ENCODE results near the gene OSBPL3. TPM values are rescaled to one million over a fixed set of nuclear protein-coding genes. Genes with fewer than 3 reads are reported as not detected.

The OSBPL3 gene
- total RNA-seq, 1 experiment from 2014 or later = 16.0 TPM

GRCh38 chr7:24864214-24864817 is 115.7 kb downstream of the OSBPL3 start:
- POLR2A ChIA-PET = no interaction called here
- H3K36me3 Mint-ChIP-seq = peaks cover 31% of the 10 kb centered on the region
- DNase-seq (ENCODE audit: low spot score) = no peak
- H3K9me3 Mint-ChIP-seq = peaks cover 7% of the 10 kb centered on the region; the same call in 1 of the 2 replicates
- no peak for ATAC-seq
- no peaks in the 10 kb centered on the region; the same call in 1 of the 2 replicates for H3K27me3 Mint-ChIP-seq (ENCODE audit: low read depth)
- no peak overlapping the region for H3K27ac Mint-ChIP-seq
- H3K4me1 Mint-ChIP-seq = peaks cover 6% of the 10 kb centered on the region
- H3K4me3 Mint-ChIP-seq = no peak overlapping the region
- TF ChIP-seq, protein P1, sequence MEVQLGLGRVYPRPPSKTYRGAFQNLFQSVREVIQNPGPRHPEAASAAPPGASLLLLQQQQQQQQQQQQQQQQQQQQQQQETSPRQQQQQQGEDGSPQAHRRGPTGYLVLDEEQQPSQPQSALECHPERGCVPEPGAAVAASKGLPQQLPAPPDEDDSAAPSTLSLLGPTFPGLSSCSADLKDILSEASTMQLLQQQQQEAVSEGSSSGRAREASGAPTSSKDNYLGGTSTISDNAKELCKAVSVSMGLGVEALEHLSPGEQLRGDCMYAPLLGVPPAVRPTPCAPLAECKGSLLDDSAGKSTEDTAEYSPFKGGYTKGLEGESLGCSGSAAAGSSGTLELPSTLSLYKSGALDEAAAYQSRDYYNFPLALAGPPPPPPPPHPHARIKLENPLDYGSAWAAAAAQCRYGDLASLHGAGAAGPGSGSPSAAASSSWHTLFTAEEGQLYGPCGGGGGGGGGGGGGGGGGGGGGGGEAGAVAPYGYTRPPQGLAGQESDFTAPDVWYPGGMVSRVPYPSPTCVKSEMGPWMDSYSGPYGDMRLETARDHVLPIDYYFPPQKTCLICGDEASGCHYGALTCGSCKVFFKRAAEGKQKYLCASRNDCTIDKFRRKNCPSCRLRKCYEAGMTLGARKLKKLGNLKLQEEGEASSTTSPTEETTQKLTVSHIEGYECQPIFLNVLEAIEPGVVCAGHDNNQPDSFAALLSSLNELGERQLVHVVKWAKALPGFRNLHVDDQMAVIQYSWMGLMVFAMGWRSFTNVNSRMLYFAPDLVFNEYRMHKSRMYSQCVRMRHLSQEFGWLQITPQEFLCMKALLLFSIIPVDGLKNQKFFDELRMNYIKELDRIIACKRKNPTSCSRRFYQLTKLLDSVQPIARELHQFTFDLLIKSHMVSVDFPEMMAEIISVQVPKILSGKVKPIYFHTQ (CRISPR knock-in tag; IDR thresholded peaks at IDR 0.05) = no peak
- TF ChIP-seq, protein P2, sequence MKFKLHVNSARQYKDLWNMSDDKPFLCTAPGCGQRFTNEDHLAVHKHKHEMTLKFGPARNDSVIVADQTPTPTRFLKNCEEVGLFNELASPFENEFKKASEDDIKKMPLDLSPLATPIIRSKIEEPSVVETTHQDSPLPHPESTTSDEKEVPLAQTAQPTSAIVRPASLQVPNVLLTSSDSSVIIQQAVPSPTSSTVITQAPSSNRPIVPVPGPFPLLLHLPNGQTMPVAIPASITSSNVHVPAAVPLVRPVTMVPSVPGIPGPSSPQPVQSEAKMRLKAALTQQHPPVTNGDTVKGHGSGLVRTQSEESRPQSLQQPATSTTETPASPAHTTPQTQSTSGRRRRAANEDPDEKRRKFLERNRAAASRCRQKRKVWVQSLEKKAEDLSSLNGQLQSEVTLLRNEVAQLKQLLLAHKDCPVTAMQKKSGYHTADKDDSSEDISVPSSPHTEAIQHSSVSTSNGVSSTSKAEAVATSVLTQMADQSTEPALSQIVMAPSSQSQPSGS (CRISPR knock-in tag; IDR thresholded peaks at IDR 0.05; ENCODE audit: borderline replicate concordance, low read depth) = no peak
- TF ChIP-seq, protein P3, sequence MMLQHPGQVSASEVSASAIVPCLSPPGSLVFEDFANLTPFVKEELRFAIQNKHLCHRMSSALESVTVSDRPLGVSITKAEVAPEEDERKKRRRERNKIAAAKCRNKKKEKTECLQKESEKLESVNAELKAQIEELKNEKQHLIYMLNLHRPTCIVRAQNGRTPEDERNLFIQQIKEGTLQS (CRISPR knock-in tag; conservative IDR thresholded peaks at IDR 0.05) = no peak
- TF ChIP-seq, protein P4, sequence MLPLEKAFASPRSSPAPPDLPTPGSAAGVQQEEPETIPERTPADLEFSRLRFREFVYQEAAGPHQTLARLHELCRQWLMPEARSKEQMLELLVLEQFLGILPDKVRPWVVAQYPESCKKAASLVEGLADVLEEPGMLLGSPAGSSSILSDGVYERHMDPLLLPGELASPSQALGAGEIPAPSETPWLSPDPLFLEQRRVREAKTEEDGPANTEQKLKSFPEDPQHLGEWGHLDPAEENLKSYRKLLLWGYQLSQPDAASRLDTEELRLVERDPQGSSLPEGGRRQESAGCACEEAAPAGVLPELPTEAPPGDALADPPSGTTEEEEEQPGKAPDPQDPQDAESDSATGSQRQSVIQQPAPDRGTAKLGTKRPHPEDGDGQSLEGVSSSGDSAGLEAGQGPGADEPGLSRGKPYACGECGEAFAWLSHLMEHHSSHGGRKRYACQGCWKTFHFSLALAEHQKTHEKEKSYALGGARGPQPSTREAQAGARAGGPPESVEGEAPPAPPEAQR (CRISPR knock-in tag; IDR thresholded peaks at IDR 0.05) = no peak
- TF ChIP-seq ELF4 (CRISPR knock-in tag; IDR thresholded peaks at IDR 0.05; ENCODE audit: low read depth) = no peak
- TF ChIP-seq, protein P5, sequence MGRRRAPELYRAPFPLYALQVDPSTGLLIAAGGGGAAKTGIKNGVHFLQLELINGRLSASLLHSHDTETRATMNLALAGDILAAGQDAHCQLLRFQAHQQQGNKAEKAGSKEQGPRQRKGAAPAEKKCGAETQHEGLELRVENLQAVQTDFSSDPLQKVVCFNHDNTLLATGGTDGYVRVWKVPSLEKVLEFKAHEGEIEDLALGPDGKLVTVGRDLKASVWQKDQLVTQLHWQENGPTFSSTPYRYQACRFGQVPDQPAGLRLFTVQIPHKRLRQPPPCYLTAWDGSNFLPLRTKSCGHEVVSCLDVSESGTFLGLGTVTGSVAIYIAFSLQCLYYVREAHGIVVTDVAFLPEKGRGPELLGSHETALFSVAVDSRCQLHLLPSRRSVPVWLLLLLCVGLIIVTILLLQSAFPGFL (CRISPR knock-in tag; IDR thresholded peaks at IDR 0.05; ENCODE audit: borderline replicate concordance) = no peak
- no peak for TF ChIP-seq ZNF425 (CRISPR knock-in tag; conservative IDR thresholded peaks at IDR 0.05)
- CTCF ChIA-PET = no interaction called here

DNA sequence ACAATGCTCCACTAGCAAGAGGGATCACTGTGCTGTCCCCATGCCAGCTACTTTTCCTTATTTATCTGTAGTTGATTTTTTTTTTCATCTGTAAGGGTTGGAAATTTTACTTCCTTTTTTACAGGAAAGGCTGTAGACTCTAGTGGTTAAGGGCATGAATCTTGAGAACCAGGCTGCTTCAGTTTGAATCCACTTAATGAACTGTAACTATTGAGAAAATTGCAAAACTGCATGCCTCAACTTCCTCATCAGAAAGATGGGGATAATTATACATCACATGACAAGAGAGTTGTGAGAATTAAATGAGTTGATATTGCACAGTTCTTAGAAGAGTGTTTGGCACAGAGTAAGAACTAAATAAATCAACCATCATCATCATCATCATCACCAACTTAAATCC is 116.4 kb downstream of the OSBPL3 start:
- no peak overlapping the region for H3K4me3 Mint-ChIP-seq
- no peak for TF ChIP-seq NFYB (CRISPR knock-in tag; conservative IDR thresholded peaks at IDR 0.05; ENCODE audit: low read depth)
- TF ChIP-seq, protein P6, sequence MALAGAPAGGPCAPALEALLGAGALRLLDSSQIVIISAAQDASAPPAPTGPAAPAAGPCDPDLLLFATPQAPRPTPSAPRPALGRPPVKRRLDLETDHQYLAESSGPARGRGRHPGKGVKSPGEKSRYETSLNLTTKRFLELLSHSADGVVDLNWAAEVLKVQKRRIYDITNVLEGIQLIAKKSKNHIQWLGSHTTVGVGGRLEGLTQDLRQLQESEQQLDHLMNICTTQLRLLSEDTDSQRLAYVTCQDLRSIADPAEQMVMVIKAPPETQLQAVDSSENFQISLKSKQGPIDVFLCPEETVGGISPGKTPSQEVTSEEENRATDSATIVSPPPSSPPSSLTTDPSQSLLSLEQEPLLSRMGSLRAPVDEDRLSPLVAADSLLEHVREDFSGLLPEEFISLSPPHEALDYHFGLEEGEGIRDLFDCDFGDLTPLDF (CRISPR knock-in tag; IDR thresholded peaks at IDR 0.05) = no peak
- TF ChIP-seq, protein P7, sequence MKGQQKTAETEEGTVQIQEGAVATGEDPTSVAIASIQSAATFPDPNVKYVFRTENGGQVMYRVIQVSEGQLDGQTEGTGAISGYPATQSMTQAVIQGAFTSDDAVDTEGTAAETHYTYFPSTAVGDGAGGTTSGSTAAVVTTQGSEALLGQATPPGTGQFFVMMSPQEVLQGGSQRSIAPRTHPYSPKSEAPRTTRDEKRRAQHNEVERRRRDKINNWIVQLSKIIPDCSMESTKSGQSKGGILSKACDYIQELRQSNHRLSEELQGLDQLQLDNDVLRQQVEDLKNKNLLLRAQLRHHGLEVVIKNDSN (CRISPR knock-in tag; IDR thresholded peaks at IDR 0.05) = no peak
- TF ChIP-seq USF2 (CRISPR knock-in tag; IDR thresholded peaks at IDR 0.05) = no peak
- no peak for TF ChIP-seq HMGXB4 (CRISPR knock-in tag; IDR thresholded peaks at IDR 0.05)
- TF ChIP-seq JAZF1 (CRISPR knock-in tag; IDR thresholded peaks at IDR 0.05) = no peak
- TF ChIP-seq, protein P8, sequence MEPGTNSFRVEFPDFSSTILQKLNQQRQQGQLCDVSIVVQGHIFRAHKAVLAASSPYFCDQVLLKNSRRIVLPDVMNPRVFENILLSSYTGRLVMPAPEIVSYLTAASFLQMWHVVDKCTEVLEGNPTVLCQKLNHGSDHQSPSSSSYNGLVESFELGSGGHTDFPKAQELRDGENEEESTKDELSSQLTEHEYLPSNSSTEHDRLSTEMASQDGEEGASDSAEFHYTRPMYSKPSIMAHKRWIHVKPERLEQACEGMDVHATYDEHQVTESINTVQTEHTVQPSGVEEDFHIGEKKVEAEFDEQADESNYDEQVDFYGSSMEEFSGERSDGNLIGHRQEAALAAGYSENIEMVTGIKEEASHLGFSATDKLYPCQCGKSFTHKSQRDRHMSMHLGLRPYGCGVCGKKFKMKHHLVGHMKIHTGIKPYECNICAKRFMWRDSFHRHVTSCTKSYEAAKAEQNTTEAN (CRISPR knock-in tag; IDR thresholded peaks at IDR 0.05) = no peak
- no peak for TF ChIP-seq OVOL2 (CRISPR knock-in tag; IDR thresholded peaks at IDR 0.05; ENCODE audit: borderline replicate concordance)
- no peak for TF ChIP-seq JUN (CRISPR knock-in tag; IDR thresholded peaks at IDR 0.05)
- no peak for TF ChIP-seq ZNF423 (CRISPR knock-in tag; IDR thresholded peaks at IDR 0.05)
- no peak for TF ChIP-seq TEAD1 (CRISPR knock-in tag; IDR thresholded peaks at IDR 0.05)
- peaks cover 7% of the 10 kb centered on the region; the same call in 1 of the 2 replicates for H3K9me3 Mint-ChIP-seq
- CTCF ChIA-PET = no interaction called here
- ATAC-seq (no peak), DNase-seq (ENCODE audit: low spot score) (no peak)
- H3K4me1 Mint-ChIP-seq = peaks cover 6% of the 10 kb centered on the region
- peaks cover 31% of the 10 kb centered on the region for H3K36me3 Mint-ChIP-seq
- no peak overlapping the region for H3K27ac Mint-ChIP-seq
- POLR2A ChIA-PET = no interaction called here
- no peaks in the 10 kb centered on the region; the same call in 1 of the 2 replicates for H3K27me3 Mint-ChIP-seq (ENCODE audit: low read depth)
